ENCODE measurements around the gene NALCN.

NALCN gene

GRCh38 chr13:101265934-101266333 lies 150.4 kb downstream of the NALCN start:
- H3K27me3 ChIP-seq (ENCODE audit: insufficient read depth, low read depth) = no peaks in the 10 kb centered on the region
- H3K27ac ChIP-seq = no peak overlapping the region
- TF ChIP-seq CTCF (conservative IDR thresholded peaks at IDR 0.05; ENCODE audit: low read depth, low read length) = no peak
- H3K36me3 ChIP-seq (ENCODE audit: insufficient read depth) = no peaks in the 10 kb centered on the region
- H3K79me2 ChIP-seq (ENCODE audit: insufficient read depth, low read depth) = no peaks in the 10 kb centered on the region
- no peak overlapping the region for H2AFZ ChIP-seq (ENCODE audit: low read depth)
- H3K4me2 ChIP-seq = no peak overlapping the region
- no peaks in the 10 kb centered on the region for H4K20me1 ChIP-seq (ENCODE audit: insufficient read depth)
- no peak overlapping the region for H3K9ac ChIP-seq
- no peaks in the 10 kb centered on the region for H3K4me1 ChIP-seq (ENCODE audit: low read depth, poor library complexity, severe bottlenecking)
- H3K4me3 ChIP-seq (IDR thresholded peaks at IDR 0.05; ENCODE audit: insufficient read depth, low read depth, low read length) = no peak overlapping the region

GRCh38 chr13:101264931-101265330 lies 151.4 kb downstream of the NALCN start:
- Histone ChIP-seq H4K20me1 (ENCODE audit: insufficient read depth) (no peaks in the 10 kb centered on the region), H3K27me3 (ENCODE audit: insufficient read depth, low read depth) (no peaks in the 10 kb centered on the region), H2AFZ (ENCODE audit: low read depth) (no peak overlapping the region), H3K4me1 (ENCODE audit: low read depth, poor library complexity, severe bottlenecking) (no peaks in the 10 kb centered on the region), H3K4me2 (no peak overlapping the region), H3K9ac (no peak overlapping the region), H3K27ac (no peak overlapping the region), H3K79me2 (ENCODE audit: insufficient read depth, low read depth) (no peaks in the 10 kb centered on the region), H3K4me3 (IDR thresholded peaks at IDR 0.05; ENCODE audit: insufficient read depth, low read depth, low read length) (no peak overlapping the region), H3K36me3 (ENCODE audit: insufficient read depth) (no peaks in the 10 kb centered on the region)
- TF ChIP-seq CTCF (conservative IDR thresholded peaks at IDR 0.05; ENCODE audit: low read depth, low read length) = no peak

GRCh38 chr13:101262306-101262705 lies 154.0 kb downstream of the NALCN start:
- no peak overlapping the region for H3K4me3 ChIP-seq (IDR thresholded peaks at IDR 0.05; ENCODE audit: insufficient read depth, low read depth, low read length)
- no peaks in the 10 kb centered on the region for H3K27me3 ChIP-seq (ENCODE audit: insufficient read depth, low read depth)
- H3K4me2 ChIP-seq = no peak overlapping the region
- H4K20me1 ChIP-seq (ENCODE audit: insufficient read depth) = no peaks in the 10 kb centered on the region
- H3K36me3 ChIP-seq (ENCODE audit: insufficient read depth) = no peaks in the 10 kb centered on the region
- H3K27ac ChIP-seq = no peak overlapping the region
- no peaks in the 10 kb centered on the region for H3K79me2 ChIP-seq (ENCODE audit: insufficient read depth, low read depth)
- H2AFZ ChIP-seq (ENCODE audit: low read depth) = no peak overlapping the region
- no peak for TF ChIP-seq CTCF (conservative IDR thresholded peaks at IDR 0.05; ENCODE audit: low read depth, low read length)
- H3K9ac ChIP-seq = no peak overlapping the region
- H3K4me1 ChIP-seq (ENCODE audit: low read depth, poor library complexity, severe bottlenecking) = no peaks in the 10 kb centered on the region

GRCh38 chr13:101258509-101258908 lies 157.8 kb downstream of the NALCN start:
- Histone ChIP-seq H3K4me3 (IDR thresholded peaks at IDR 0.05; ENCODE audit: insufficient read depth, low read depth, low read length) (no peak overlapping the region), H3K79me2 (ENCODE audit: insufficient read depth, low read depth) (no peaks in the 10 kb centered on the region), H3K27me3 (ENCODE audit: insufficient read depth, low read depth) (no peaks in the 10 kb centered on the region), H3K4me1 (ENCODE audit: low read depth, poor library complexity, severe bottlenecking) (no peaks in the 10 kb centered on the region), H3K36me3 (ENCODE audit: insufficient read depth) (no peaks in the 10 kb centered on the region), H3K4me2 (no peak overlapping the region), H2AFZ (ENCODE audit: low read depth) (no peak overlapping the region), H4K20me1 (ENCODE audit: insufficient read depth) (no peaks in the 10 kb centered on the region), H3K27ac (no peak overlapping the region), H3K9ac (no peak overlapping the region)
- no peak for TF ChIP-seq CTCF (conservative IDR thresholded peaks at IDR 0.05; ENCODE audit: low read depth, low read length)

Data from KMS-11 (cell line).